Measurements from ENCODE around the gene TECPR2.

DNA sequence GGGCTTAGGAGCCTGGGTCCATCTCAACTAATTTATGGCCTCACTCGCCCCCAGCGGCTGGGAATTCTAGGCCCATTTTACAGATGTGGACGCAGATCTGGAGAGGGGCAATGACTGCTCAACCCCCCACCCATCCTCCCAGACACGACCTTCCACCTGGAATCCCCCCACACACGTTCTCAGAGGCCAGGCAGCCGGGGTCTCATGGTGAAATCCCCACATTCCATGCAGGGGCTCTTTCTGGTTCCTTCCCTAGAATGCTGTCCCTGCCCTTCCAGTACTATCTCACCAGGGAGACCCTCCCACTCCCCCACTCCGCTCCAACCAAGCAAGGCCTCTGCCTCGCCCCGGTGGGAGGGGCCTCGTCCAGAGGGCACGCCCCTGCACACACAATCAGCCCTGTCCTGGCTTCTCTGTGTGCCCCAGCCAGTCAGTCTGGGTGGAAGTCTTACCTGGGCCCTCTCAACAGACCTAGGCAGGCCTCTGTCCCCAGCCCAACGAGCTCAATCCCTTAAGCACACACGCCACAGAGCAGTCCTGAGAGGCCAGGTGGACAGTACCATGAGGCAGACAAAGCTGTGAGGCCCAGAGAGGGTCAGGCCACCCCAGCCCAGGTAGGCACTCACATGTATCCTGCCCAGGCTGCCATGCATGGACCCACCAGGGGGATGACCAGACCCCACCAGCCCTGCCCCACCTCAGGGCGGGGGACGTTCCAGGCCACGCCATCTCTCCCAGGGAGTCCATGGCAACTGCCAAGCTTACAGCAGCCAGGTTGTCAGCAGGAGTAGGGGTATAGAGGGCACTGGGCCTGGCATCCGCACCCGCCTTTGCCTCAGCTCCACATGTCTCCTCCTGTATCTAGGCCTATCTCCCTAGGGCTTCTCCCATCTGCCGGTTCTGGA is 148.1 kb downstream of the TECPR2 start:
- no peak for TF ChIP-seq EP300 (IDR thresholded peaks at IDR 0.05)
- TF ChIP-seq, protein P1, sequence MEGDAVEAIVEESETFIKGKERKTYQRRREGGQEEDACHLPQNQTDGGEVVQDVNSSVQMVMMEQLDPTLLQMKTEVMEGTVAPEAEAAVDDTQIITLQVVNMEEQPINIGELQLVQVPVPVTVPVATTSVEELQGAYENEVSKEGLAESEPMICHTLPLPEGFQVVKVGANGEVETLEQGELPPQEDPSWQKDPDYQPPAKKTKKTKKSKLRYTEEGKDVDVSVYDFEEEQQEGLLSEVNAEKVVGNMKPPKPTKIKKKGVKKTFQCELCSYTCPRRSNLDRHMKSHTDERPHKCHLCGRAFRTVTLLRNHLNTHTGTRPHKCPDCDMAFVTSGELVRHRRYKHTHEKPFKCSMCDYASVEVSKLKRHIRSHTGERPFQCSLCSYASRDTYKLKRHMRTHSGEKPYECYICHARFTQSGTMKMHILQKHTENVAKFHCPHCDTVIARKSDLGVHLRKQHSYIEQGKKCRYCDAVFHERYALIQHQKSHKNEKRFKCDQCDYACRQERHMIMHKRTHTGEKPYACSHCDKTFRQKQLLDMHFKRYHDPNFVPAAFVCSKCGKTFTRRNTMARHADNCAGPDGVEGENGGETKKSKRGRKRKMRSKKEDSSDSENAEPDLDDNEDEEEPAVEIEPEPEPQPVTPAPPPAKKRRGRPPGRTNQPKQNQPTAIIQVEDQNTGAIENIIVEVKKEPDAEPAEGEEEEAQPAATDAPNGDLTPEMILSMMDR (IDR thresholded peaks at IDR 0.05): no peak
